HG02759 (cell line): ENCODE data around the gene SLC25A21.

Experiments
- ATAC-seq: cut with Tn5 transposase; IDR thresholded peaks from one replicate; pipeline ENCODE4 v1.9.1; 2021; ENCODE audit warnings: mild to moderate bottlenecking, moderate library complexity; ENCODE audit not compliant: unreplicated experiment

The SLC25A21 gene

GRCh38 chr14:36656687-36657398, 515.6 kb downstream of the SLC25A21 start:
- ATAC-seq, result no peak

- peak; percentile 47 for ATAC-seq
Observed at GRCh38 chr14:36655963-36656686, 516.3 kb downstream of the SLC25A21 start.

GRCh38 chr14:36655571-36655962, 516.8 kb downstream of the SLC25A21 start:
- ATAC-seq, result no peak

GRCh38 chr14:36654794-36655381, 517.5 kb downstream of the SLC25A21 start:
- no peak for ATAC-seq

GRCh38 chr14:36653962-36654793, 518.2 kb downstream of the SLC25A21 start:
- ATAC-seq, result no peak

- no peak for ATAC-seq
Observed at GRCh38 chr14:36653413-36653812, 519.0 kb downstream of the SLC25A21 start.

- ATAC-seq, result no peak
Observed at GRCh38 chr14:36652542-36653201, 519.7 kb downstream of the SLC25A21 start.

- no peak for ATAC-seq
Observed at GRCh38 chr14:36649872-36650650, 522.3 kb downstream of the SLC25A21 start.

GRCh38 chr14:36647824-36648753, 524.3 kb downstream of the SLC25A21 start:
- ATAC-seq, result no peak

- ATAC-seq, result no peak
Observed at GRCh38 chr14:36647417-36647823, 525.0 kb downstream of the SLC25A21 start.

GRCh38 chr14:36646664-36647416, 525.6 kb downstream of the SLC25A21 start:
- no peak for ATAC-seq

GRCh38 chr14:36633580-36633979, 538.8 kb downstream of the SLC25A21 start:
- no peak for ATAC-seq
